OCI-LY3 (cell line): ENCODE data around the gene PHYKPL.
A peak's percentile ranks its signal among the peaks of the same experiment; 100 is the strongest.

Experiments
- EZH2phosphoT487 ChIP-seq: fragments of 200-600 bp; shearing (Covaris generic); IDR thresholded peaks from 2 replicates; pipeline ENCODE4 v1.6.1; 2018; ENCODE audit warnings: antibody characterized with exemption, mixed run types, low read depth
- TF ChIP-seq, protein P1 (sequence below): fragments of 200-600, 300-600 bp; sonication (generic); IDR thresholded peaks from 2 replicates; pipeline ENCODE4 v1.5.1; 2014; ENCODE audit warnings: antibody characterized with exemption, low read length, low read depth

GRCh38 chr5:178234750-178235587 is 2.4 kb upstream of the PHYKPL start:
- TF ChIP-seq, protein P1, sequence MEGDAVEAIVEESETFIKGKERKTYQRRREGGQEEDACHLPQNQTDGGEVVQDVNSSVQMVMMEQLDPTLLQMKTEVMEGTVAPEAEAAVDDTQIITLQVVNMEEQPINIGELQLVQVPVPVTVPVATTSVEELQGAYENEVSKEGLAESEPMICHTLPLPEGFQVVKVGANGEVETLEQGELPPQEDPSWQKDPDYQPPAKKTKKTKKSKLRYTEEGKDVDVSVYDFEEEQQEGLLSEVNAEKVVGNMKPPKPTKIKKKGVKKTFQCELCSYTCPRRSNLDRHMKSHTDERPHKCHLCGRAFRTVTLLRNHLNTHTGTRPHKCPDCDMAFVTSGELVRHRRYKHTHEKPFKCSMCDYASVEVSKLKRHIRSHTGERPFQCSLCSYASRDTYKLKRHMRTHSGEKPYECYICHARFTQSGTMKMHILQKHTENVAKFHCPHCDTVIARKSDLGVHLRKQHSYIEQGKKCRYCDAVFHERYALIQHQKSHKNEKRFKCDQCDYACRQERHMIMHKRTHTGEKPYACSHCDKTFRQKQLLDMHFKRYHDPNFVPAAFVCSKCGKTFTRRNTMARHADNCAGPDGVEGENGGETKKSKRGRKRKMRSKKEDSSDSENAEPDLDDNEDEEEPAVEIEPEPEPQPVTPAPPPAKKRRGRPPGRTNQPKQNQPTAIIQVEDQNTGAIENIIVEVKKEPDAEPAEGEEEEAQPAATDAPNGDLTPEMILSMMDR, result peak; percentile 88
- no peak for TF ChIP-seq EZH2phosphoT487
